Calu3 (cell line): ENCODE data around the gene C11orf68. TPM values are rescaled to one million over a fixed set of nuclear protein-coding genes. Genes with fewer than 3 reads are reported as not detected.

Source experiments
- BruUV-seq: library from RNA; stranded (reverse); fragments of 400-500 nt; replicated peaks from 2 replicates; lab custom pipeline; 2021; lab: Mats Ljungman, UMichigan
- CTCF ChIA-PET: fragments of 300-600 bp; sonication (Branson Sonifier 250); formaldehyde crosslinking; loops from one replicate; lab custom pipeline; 2022; ENCODE audit warnings: antibody characterized with exemption; lab: Charles Lee
- DNase-seq: peaks from one replicate; pipeline ENCODE4 v3.0.0; 2022
- H3K27ac Mint-ChIP-seq: one replicate; pipeline ENCODE4 v1.8.0; 2022; ENCODE audit warnings: mixed read lengths; ENCODE audit not compliant: unreplicated experiment
- H3K27me3 Mint-ChIP-seq: one replicate; pipeline ENCODE4 v1.8.0; 2022; ENCODE audit warnings: mixed read lengths; ENCODE audit not compliant: unreplicated experiment
- H3K36me3 Mint-ChIP-seq: one replicate; pipeline ENCODE4 v1.8.0; 2022; ENCODE audit warnings: mild to moderate bottlenecking, moderate library complexity, mixed read lengths; ENCODE audit not compliant: insufficient read depth, unreplicated experiment
- H3K4me1 Mint-ChIP-seq: one replicate; pipeline ENCODE4 v1.8.0; 2022; ENCODE audit warnings: mild to moderate bottlenecking, low read depth, mixed read lengths; ENCODE audit not compliant: unreplicated experiment
- H3K4me3 Mint-ChIP-seq: one replicate; pipeline ENCODE4 v1.8.0; 2022; ENCODE audit warnings: mild to moderate bottlenecking, low read depth, moderate library complexity, mixed read lengths; ENCODE audit not compliant: unreplicated experiment
- H3K9me3 Mint-ChIP-seq: one replicate; pipeline ENCODE4 v1.8.0; 2022; ENCODE audit warnings: low read depth, mixed read lengths; ENCODE audit not compliant: unreplicated experiment
- intact Hi-C: fragments of 100-400 bp; cut with micrococcal nuclease; formaldehyde crosslinking; loops from one replicate; pipeline ENCODE4 v1.10.0; 2022; ENCODE audit not compliant: unreplicated experiment
- total RNA-seq: library from RNA; stranded (reverse); gene quantifications from 2 replicates; pipeline ENCODE4 v1.2.3, GENCODE V29; 2022
- TF ChIP-seq, protein P1 (sequence below): fragments of 200-600 bp; IDR thresholded peaks from one replicate; pipeline ENCODE4 v1.8.0; 2022; ENCODE audit warnings: antibody characterized with exemption; ENCODE audit not compliant: unreplicated experiment

The C11orf68 gene
- total RNA-seq, 1 experiment from 2014 or later: 25.9 TPM

DNA sequence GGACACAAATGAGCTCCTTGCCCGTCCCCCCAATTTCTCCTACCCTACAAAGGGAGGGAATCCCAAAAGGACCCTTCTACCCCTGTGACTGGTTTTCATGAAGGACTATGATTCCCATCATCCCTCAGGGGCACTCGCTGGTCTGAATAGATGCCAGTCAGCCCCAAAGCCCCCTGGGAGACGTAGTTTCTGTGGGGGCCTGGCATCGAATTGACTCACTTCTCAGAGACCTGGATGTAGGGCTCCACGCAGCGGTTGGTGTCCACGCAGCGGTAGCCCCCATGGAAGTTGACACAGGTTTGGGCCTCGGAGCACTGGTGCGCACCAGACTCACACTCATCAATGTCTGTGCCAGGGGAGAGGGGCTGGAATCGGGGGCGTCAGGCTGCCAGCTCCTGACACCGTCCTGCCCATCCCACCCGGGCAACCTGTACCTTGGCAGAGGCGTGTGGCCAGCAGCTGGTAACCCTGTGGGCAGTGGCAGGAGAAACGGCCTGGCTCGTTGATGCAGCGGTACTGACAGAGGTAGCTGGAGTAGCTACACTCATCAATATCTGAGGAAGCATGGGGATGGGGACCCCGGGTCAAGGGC, 50.7 kb downstream of the C11orf68 start:
- CTCF ChIA-PET: no interaction called here
- peaks cover 24% of the 10 kb centered on the region for H3K27me3 Mint-ChIP-seq
- TF ChIP-seq, protein P1, sequence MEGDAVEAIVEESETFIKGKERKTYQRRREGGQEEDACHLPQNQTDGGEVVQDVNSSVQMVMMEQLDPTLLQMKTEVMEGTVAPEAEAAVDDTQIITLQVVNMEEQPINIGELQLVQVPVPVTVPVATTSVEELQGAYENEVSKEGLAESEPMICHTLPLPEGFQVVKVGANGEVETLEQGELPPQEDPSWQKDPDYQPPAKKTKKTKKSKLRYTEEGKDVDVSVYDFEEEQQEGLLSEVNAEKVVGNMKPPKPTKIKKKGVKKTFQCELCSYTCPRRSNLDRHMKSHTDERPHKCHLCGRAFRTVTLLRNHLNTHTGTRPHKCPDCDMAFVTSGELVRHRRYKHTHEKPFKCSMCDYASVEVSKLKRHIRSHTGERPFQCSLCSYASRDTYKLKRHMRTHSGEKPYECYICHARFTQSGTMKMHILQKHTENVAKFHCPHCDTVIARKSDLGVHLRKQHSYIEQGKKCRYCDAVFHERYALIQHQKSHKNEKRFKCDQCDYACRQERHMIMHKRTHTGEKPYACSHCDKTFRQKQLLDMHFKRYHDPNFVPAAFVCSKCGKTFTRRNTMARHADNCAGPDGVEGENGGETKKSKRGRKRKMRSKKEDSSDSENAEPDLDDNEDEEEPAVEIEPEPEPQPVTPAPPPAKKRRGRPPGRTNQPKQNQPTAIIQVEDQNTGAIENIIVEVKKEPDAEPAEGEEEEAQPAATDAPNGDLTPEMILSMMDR: no peak
- H3K27ac Mint-ChIP-seq: no peak overlapping the region
- peaks cover 6% of the 10 kb centered on the region for H3K4me1 Mint-ChIP-seq
- H3K36me3 Mint-ChIP-seq: peaks cover 41% of the 10 kb centered on the region
- BruUV-seq: no TSS peak
- intact Hi-C loops: no loop called here
- no peaks in the 10 kb centered on the region for H3K9me3 Mint-ChIP-seq
- H3K4me3 Mint-ChIP-seq: no peak overlapping the region
- no peak for DNase-seq

DNA sequence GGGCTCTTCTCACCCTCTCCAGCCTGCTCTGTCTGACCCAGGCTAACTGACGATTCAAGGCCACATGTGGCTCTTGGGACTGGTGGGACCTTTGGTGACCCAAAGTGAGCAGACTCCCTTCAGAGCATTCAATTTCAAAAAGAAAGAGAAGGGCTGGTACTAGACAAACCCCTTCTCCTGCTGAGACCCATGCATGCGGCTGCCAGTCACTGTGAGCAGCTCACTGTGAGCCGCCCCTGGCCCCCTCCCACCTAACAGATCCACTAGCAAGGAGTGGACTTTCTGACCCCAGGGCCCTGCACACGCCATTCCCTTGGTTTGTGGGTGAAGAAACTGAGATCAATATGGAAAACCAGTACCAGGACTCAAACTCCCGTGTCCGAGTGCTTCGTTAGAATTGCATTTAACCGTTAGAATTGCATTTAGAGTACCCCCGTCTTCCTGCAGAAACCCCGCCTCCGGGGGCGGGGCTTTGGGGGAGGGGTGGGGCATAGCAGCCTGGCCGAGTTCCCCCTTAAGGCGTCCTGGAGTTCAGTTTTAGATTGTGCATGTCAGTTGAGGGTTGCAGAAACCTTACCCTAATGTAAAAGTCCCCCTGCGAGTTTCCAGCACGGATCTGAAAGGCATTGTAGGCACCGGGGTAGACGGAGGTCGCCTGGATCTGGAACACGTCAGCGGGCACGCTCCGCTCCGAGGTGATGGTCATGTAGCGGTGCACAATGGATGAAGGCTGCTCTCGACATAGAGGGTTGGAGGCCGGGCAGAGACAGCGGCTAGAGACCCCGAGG, 51.4 kb downstream of the C11orf68 start:
- H3K9me3 Mint-ChIP-seq: no peaks in the 10 kb centered on the region
- no TSS peak for BruUV-seq
- intact Hi-C loops: no loop called here
- TF ChIP-seq, protein P1: no peak
- no peak for DNase-seq
- peaks cover 17% of the 10 kb centered on the region for H3K27me3 Mint-ChIP-seq
- no peaks in the 10 kb centered on the region for H3K4me1 Mint-ChIP-seq
- no peak overlapping the region for H3K27ac Mint-ChIP-seq
- CTCF ChIA-PET: no interaction called here
- peaks cover 44% of the 10 kb centered on the region for H3K36me3 Mint-ChIP-seq
- H3K4me3 Mint-ChIP-seq: no peak overlapping the region

Other genes with a start within 250 kb of the C11orf68 start
- 50.9 and 51.0 TPM in 2 replicates for gene KAT5, start 206.8 kb downstream of the C11orf68 start, total RNA-seq
- 26.2 and 28.2 TPM in 2 replicates for gene RNASEH2C, start 198.3 kb downstream of the C11orf68 start, total RNA-seq
- gene AP5B1, start 138.1 kb downstream of the C11orf68 start, total RNA-seq: 18.5 and 21.9 TPM in 2 replicates
- gene OVOL1, start 132.0 kb downstream of the C11orf68 start, total RNA-seq: 12.7 and 15.2 TPM in 2 replicates
- gene SNX32, start 85.1 kb downstream of the C11orf68 start, total RNA-seq: not detected in 2 replicates
- 955 and 963 TPM in 2 replicates for gene CFL1, start 60.9 kb downstream of the C11orf68 start, total RNA-seq
- gene MUS81, start 58.6 kb downstream of the C11orf68 start, total RNA-seq: 50.8 and 67.6 TPM in 2 replicates
- gene EFEMP2, start 46.3 kb downstream of the C11orf68 start, total RNA-seq: 3.4 and 3.8 TPM in 2 replicates
- gene CTSW, start 39.2 kb downstream of the C11orf68 start, total RNA-seq: not detected in 2 replicates
- gene FIBP, start 30.6 kb downstream of the C11orf68 start, total RNA-seq: 75.8 and 79.2 TPM in 2 replicates
- gene CCDC85B, start 28.4 kb downstream of the C11orf68 start, total RNA-seq: 26.6 and 30.2 TPM in 2 replicates
- gene FOSL1, start 18.7 kb downstream of the C11orf68 start, total RNA-seq: 69.8 and 76.1 TPM in 2 replicates
- 106 and 114 TPM in 2 replicates for gene DRAP1, start 364 bp upstream of the C11orf68 start, total RNA-seq
- gene TSGA10IP, start 26.4 kb upstream of the C11orf68 start, total RNA-seq: not detected in 2 replicates
- gene SART1, start 42.7 kb upstream of the C11orf68 start, total RNA-seq: 47.2 and 48.3 TPM in 2 replicates
- 55.1 and 61.1 TPM in 2 replicates for gene EIF1AD, start 83.1 kb upstream of the C11orf68 start, total RNA-seq
- gene BANF1, start 83.4 kb upstream of the C11orf68 start, total RNA-seq: 248 and 266 TPM in 2 replicates
- 21.5 and 27.2 TPM in 2 replicates for gene CST6, start 92.9 kb upstream of the C11orf68 start, total RNA-seq
- gene CATSPER1, start 107.4 kb upstream of the C11orf68 start, total RNA-seq: 1.0 and 2.6 TPM in 2 replicates
- not detected in 2 replicates for gene GAL3ST3, start 130.1 kb upstream of the C11orf68 start, total RNA-seq
- 167 and 173 TPM in 2 replicates for gene SF3B2, start 133.3 kb upstream of the C11orf68 start, total RNA-seq
- gene PACS1, start 151.2 kb upstream of the C11orf68 start, total RNA-seq: 44.7 and 47.9 TPM in 2 replicates